ENCODE data around the gene MEG3.

Gene MEG3

GRCh38 chr14:100889641-100890040 is 63.7 kb downstream of the MEG3 start:
- no peaks in the 10 kb centered on the region for H3K27me3 ChIP-seq (replicated peaks; ENCODE audit: control insufficient read depth, insufficient read depth, low read length)
- TF ChIP-seq CTCF (IDR thresholded peaks at IDR 0.05; ENCODE audit: insufficient read depth, low read length, poor library complexity, severe bottlenecking) = no peak
- H3K4me3 ChIP-seq (replicated peaks; ENCODE audit: low read depth, low read length) = no peak overlapping the region
- H3K36me3 ChIP-seq (ENCODE audit: control insufficient read depth, insufficient read depth, low read length) = no peaks in the 10 kb centered on the region
- DNase-seq (ENCODE audit: extremely low read depth, insufficient read length) = no peak

GRCh38 chr14:100890061-100890850 is 64.3 kb downstream of the MEG3 start:
- DNase-seq (ENCODE audit: extremely low read depth, insufficient read length) = no peak
- Histone ChIP-seq H3K4me3 (replicated peaks; ENCODE audit: low read depth, low read length) (no peak overlapping the region), H3K36me3 (ENCODE audit: control insufficient read depth, insufficient read depth, low read length) (no peaks in the 10 kb centered on the region), H3K27me3 (replicated peaks; ENCODE audit: control insufficient read depth, insufficient read depth, low read length) (no peaks in the 10 kb centered on the region)
- TF ChIP-seq CTCF (IDR thresholded peaks at IDR 0.05; ENCODE audit: insufficient read depth, low read length, poor library complexity, severe bottlenecking) = no peak

GRCh38 chr14:100891051-100891450 is 65.1 kb downstream of the MEG3 start:
- TF ChIP-seq CTCF (IDR thresholded peaks at IDR 0.05; ENCODE audit: insufficient read depth, low read length, poor library complexity, severe bottlenecking) = no peak
- DNase-seq (ENCODE audit: extremely low read depth, insufficient read length) = no peak
- Histone ChIP-seq H3K4me3 (replicated peaks; ENCODE audit: low read depth, low read length) (no peak overlapping the region), H3K27me3 (replicated peaks; ENCODE audit: control insufficient read depth, insufficient read depth, low read length) (no peaks in the 10 kb centered on the region), H3K36me3 (ENCODE audit: control insufficient read depth, insufficient read depth, low read length) (no peaks in the 10 kb centered on the region)

GRCh38 chr14:100891501-100892445 is 65.9 kb downstream of the MEG3 start:
- Histone ChIP-seq H3K27me3 (replicated peaks; ENCODE audit: control insufficient read depth, insufficient read depth, low read length) (no peaks in the 10 kb centered on the region), H3K36me3 (ENCODE audit: control insufficient read depth, insufficient read depth, low read length) (no peaks in the 10 kb centered on the region), H3K4me3 (replicated peaks; ENCODE audit: low read depth, low read length) (no peak overlapping the region)
- no peak for TF ChIP-seq CTCF (IDR thresholded peaks at IDR 0.05; ENCODE audit: insufficient read depth, low read length, poor library complexity, severe bottlenecking)
- no peak for DNase-seq (ENCODE audit: extremely low read depth, insufficient read length)

GRCh38 chr14:100892496-100893227 is 66.7 kb downstream of the MEG3 start:
- Histone ChIP-seq H3K27me3 (replicated peaks; ENCODE audit: control insufficient read depth, insufficient read depth, low read length) (no peaks in the 10 kb centered on the region), H3K36me3 (ENCODE audit: control insufficient read depth, insufficient read depth, low read length) (no peaks in the 10 kb centered on the region), H3K4me3 (replicated peaks; ENCODE audit: low read depth, low read length) (no peak overlapping the region)
- no peak for DNase-seq (ENCODE audit: extremely low read depth, insufficient read length)
- TF ChIP-seq CTCF (IDR thresholded peaks at IDR 0.05; ENCODE audit: insufficient read depth, low read length, poor library complexity, severe bottlenecking) = no peak

All from GM06990 (cell line).